ENCODE data around the gene SYT17.

SYT17 gene

GRCh38 chr16:19239511-19240155, 71.6 kb downstream of the SYT17 start:
- H3K4me3 ChIP-seq (replicated peaks; ENCODE audit: insufficient read depth, low read length): no peak overlapping the region
- no peak for DNase-seq (ENCODE audit: low read depth in 1 of 2, low spot score in 1 of 2)
- H3K27ac ChIP-seq (replicated peaks): no peak overlapping the region
- TF ChIP-seq POLR2AphosphoS5 (IDR thresholded peaks at IDR 0.05; ENCODE audit: low read depth): no peak
- TF ChIP-seq REST (IDR thresholded peaks at IDR 0.05; ENCODE audit: insufficient replicate concordance, low read depth): no peak
- no peak for TF ChIP-seq SPI1 (IDR thresholded peaks at IDR 0.05; ENCODE audit: borderline replicate concordance, low read depth)
- no peak for TF ChIP-seq GABPA (IDR thresholded peaks at IDR 0.05; ENCODE audit: low read depth)
- TF ChIP-seq CTCF (IDR thresholded peaks at IDR 0.05; ENCODE audit: insufficient read depth, low read length): no peak
- H3K27me3 ChIP-seq (ENCODE audit: insufficient read depth, poor library complexity, severe bottlenecking): no peaks in the 10 kb centered on the region

- Histone ChIP-seq H3K27ac (replicated peaks) (no peak overlapping the region), H3K27me3 (ENCODE audit: insufficient read depth, poor library complexity, severe bottlenecking) (no peaks in the 10 kb centered on the region), H3K4me3 (replicated peaks; ENCODE audit: insufficient read depth, low read length) (no peak overlapping the region)
- no peak for DNase-seq (ENCODE audit: low read depth in 1 of 2, low spot score in 1 of 2)
- TF ChIP-seq CTCF (IDR thresholded peaks at IDR 0.05; ENCODE audit: insufficient read depth, low read length) (no peak), GABPA (IDR thresholded peaks at IDR 0.05; ENCODE audit: low read depth) (no peak), SPI1 (IDR thresholded peaks at IDR 0.05; ENCODE audit: borderline replicate concordance, low read depth) (no peak), POLR2AphosphoS5 (IDR thresholded peaks at IDR 0.05; ENCODE audit: low read depth) (no peak), REST (IDR thresholded peaks at IDR 0.05; ENCODE audit: insufficient replicate concordance, low read depth) (no peak)
Measured at GRCh38 chr16:19240494-19240893, 72.5 kb downstream of the SYT17 start.

GRCh38 chr16:19241512-19241911, 73.5 kb downstream of the SYT17 start:
- H3K27ac ChIP-seq (replicated peaks): no peak overlapping the region
- H3K27me3 ChIP-seq (ENCODE audit: insufficient read depth, poor library complexity, severe bottlenecking): no peaks in the 10 kb centered on the region
- no peak overlapping the region for H3K4me3 ChIP-seq (replicated peaks; ENCODE audit: insufficient read depth, low read length)
- no peak for DNase-seq (ENCODE audit: low read depth in 1 of 2, low spot score in 1 of 2)
- TF ChIP-seq SPI1 (IDR thresholded peaks at IDR 0.05; ENCODE audit: borderline replicate concordance, low read depth) (no peak), CTCF (IDR thresholded peaks at IDR 0.05; ENCODE audit: insufficient read depth, low read length) (no peak), POLR2AphosphoS5 (IDR thresholded peaks at IDR 0.05; ENCODE audit: low read depth) (no peak), REST (IDR thresholded peaks at IDR 0.05; ENCODE audit: insufficient replicate concordance, low read depth) (no peak), GABPA (IDR thresholded peaks at IDR 0.05; ENCODE audit: low read depth) (no peak)
